HEK293 (cell line): ENCODE data around the gene PTGIR.

Experiments
- CTCF ChIA-PET: fragments of 350-600 bp; formaldehyde crosslinking; extraction: SDS; loops from one replicate; lab custom pipeline; 2021; ENCODE audit warnings: antibody characterized with exemption; lab: Yijun Ruan, JAX
- POLR2A ChIA-PET: fragments of 300-600 bp; formaldehyde crosslinking; extraction: SDS; loops from one replicate; lab custom pipeline; 2020; ENCODE audit warnings: antibody characterized with exemption, inconsistent platforms; lab: Yijun Ruan, JAX
- H3K27ac ChIP-seq: fragments of 200-500 bp; sonication (Bioruptor generic); 2 replicates; pipeline ENCODE4 v1.5.1; 2014; ENCODE audit warnings: low read depth, low read length, control low read depth, inconsistent platforms; ENCODE audit errors: extremely low read depth
- H3K36me3 ChIP-seq, 2 experiments: fragments of 200-500 bp in 1 of 2; sonication (Bioruptor generic) in 1 of 2; 1 replicate in 1 of 2; 2 replicates in 1 of 2; pipeline ENCODE4 v1.5.1; 2014 to 2017; ENCODE audit warnings: inconsistent platforms in 2 of 2, low read length in 2 of 2; ENCODE audit not compliant: control insufficient read depth in 2 of 2, insufficient read depth in 1 of 2
- H3K4me1 ChIP-seq: fragments of 200-500 bp; sonication (Bioruptor generic); 2 replicates; pipeline ENCODE4 v1.5.1; 2014; ENCODE audit warnings: mild to moderate bottlenecking, low read length, inconsistent platforms; ENCODE audit not compliant: control insufficient read depth, insufficient read depth
- H3K4me3 ChIP-seq: 2 replicates; pipeline ENCODE4 v1.5.1; 2011; ENCODE audit warnings: low read depth, mild to moderate bottlenecking, control low read depth, low read length, moderate library complexity
- H3K9me3 ChIP-seq: fragments of 200-500 bp; sonication (Bioruptor generic); 2 replicates; pipeline ENCODE4 v1.5.1; 2014; ENCODE audit warnings: low read depth, low read length, inconsistent platforms; ENCODE audit not compliant: control insufficient read depth, insufficient read depth
- BCL11A ChIP-seq: fragments of 450-650 bp; formaldehyde crosslinking; IDR thresholded peaks from 2 replicates; pipeline ENCODE4 v1.5.1; 2016; ENCODE audit warnings: low read depth, missing biosample characterization, missing genetic modification characterization
- GLI4 ChIP-seq: fragments of 450-650 bp; formaldehyde crosslinking; IDR thresholded peaks from 2 replicates; pipeline ENCODE4 v1.5.1; 2016; ENCODE audit warnings: missing biosample characterization, missing genetic modification characterization
- MZF1 ChIP-seq: fragments of 450-650 bp; formaldehyde crosslinking; IDR thresholded peaks from 2 replicates; pipeline ENCODE4 v1.5.1; 2017; ENCODE audit warnings: missing biosample characterization, missing genetic modification characterization, borderline replicate concordance
- SP2 ChIP-seq: fragments of 450-650 bp; formaldehyde crosslinking; IDR thresholded peaks from 2 replicates; pipeline ENCODE4 v1.5.1; 2016; ENCODE audit warnings: missing biosample characterization, missing genetic modification characterization
- WT1 ChIP-seq: fragments of 450-650 bp; formaldehyde crosslinking; IDR thresholded peaks from 2 replicates; pipeline ENCODE4 v1.5.1; 2016; ENCODE audit warnings: missing biosample characterization, missing genetic modification characterization
- YY2 ChIP-seq: fragments of 450-650 bp; formaldehyde crosslinking; IDR thresholded peaks from 2 replicates; pipeline ENCODE4 v1.5.1; 2016; ENCODE audit warnings: missing biosample characterization, missing genetic modification characterization
- ZBTB21 ChIP-seq: fragments of 450-650 bp; formaldehyde crosslinking; IDR thresholded peaks from 2 replicates; pipeline ENCODE4 v1.5.1; 2017; ENCODE audit warnings: missing biosample characterization, missing genetic modification characterization
- ZBTB49 ChIP-seq: fragments of 450-650 bp; formaldehyde crosslinking; IDR thresholded peaks from 2 replicates; pipeline ENCODE4 v1.5.1; 2016; ENCODE audit warnings: missing biosample characterization, missing genetic modification characterization, low read depth
- ZBTB6 ChIP-seq: fragments of 450-650 bp; formaldehyde crosslinking; IDR thresholded peaks from 2 replicates; pipeline ENCODE4 v1.5.1; 2017; ENCODE audit warnings: missing biosample characterization, missing genetic modification characterization
- ZBTB8A ChIP-seq: fragments of 450-650 bp; formaldehyde crosslinking; IDR thresholded peaks from 2 replicates; pipeline ENCODE4 v1.5.1; 2016; ENCODE audit warnings: missing biosample characterization, missing genetic modification characterization
- ZFP3 ChIP-seq: fragments of 450-650 bp; formaldehyde crosslinking; IDR thresholded peaks from 2 replicates; pipeline ENCODE4 v1.5.1; 2016; ENCODE audit warnings: low read depth, missing biosample characterization, missing genetic modification characterization
- ZFP41 ChIP-seq: fragments of 450-650 bp; formaldehyde crosslinking; IDR thresholded peaks from 2 replicates; pipeline ENCODE4 v1.5.1; 2016; ENCODE audit warnings: missing biosample characterization, missing genetic modification characterization, borderline replicate concordance
- ZNF121 ChIP-seq: fragments of 450-650 bp; formaldehyde crosslinking; IDR thresholded peaks from 2 replicates; pipeline ENCODE4 v1.5.1; 2016; ENCODE audit warnings: missing biosample characterization, missing genetic modification characterization
- ZNF292 ChIP-seq: fragments of 450-650 bp; formaldehyde crosslinking; IDR thresholded peaks from 2 replicates; pipeline ENCODE4 v1.5.1; 2016; ENCODE audit warnings: low read depth, missing biosample characterization, missing genetic modification characterization, borderline replicate concordance
- ZNF416 ChIP-seq: fragments of 450-650 bp; formaldehyde crosslinking; IDR thresholded peaks from 2 replicates; pipeline ENCODE4 v1.5.1; 2016; ENCODE audit warnings: missing biosample characterization, missing genetic modification characterization
- ZNF473 ChIP-seq: fragments of 450-650 bp; formaldehyde crosslinking; IDR thresholded peaks from 2 replicates; pipeline ENCODE4 v1.5.1; 2017; ENCODE audit warnings: missing biosample characterization, missing genetic modification characterization
- ZNF544 ChIP-seq: fragments of 450-650 bp; formaldehyde crosslinking; IDR thresholded peaks from 2 replicates; pipeline ENCODE4 v1.5.0; 2017; ENCODE audit warnings: missing biosample characterization, missing genetic modification characterization
- ZNF561 ChIP-seq: fragments of 450-650 bp; IDR thresholded peaks from 2 replicates; pipeline ENCODE4 v1.5.1; 2018; ENCODE audit warnings: missing biosample characterization, missing genetic modification characterization, borderline replicate concordance
- ZNF621 ChIP-seq: fragments of 450-650 bp; formaldehyde crosslinking; IDR thresholded peaks from 2 replicates; pipeline ENCODE4 v1.5.1; 2017; ENCODE audit warnings: missing biosample characterization, missing genetic modification characterization
- ZNF660 ChIP-seq: fragments of 450-650 bp; IDR thresholded peaks from 2 replicates; pipeline ENCODE4 v1.5.1; 2018; ENCODE audit warnings: missing biosample characterization, mild to moderate bottlenecking, missing genetic modification characterization
- TF ChIP-seq, protein P1 (sequence below): fragments of 450-650 bp; formaldehyde crosslinking; IDR thresholded peaks from 2 replicates; pipeline ENCODE4 v1.5.1; 2016; ENCODE audit warnings: missing biosample characterization, missing genetic modification characterization
- TF ChIP-seq, protein P2 (sequence below): fragments of 450-650 bp; IDR thresholded peaks from 2 replicates; pipeline ENCODE4 v1.5.1; 2018; ENCODE audit warnings: missing biosample characterization, mild to moderate bottlenecking, missing genetic modification characterization

Gene PTGIR

DNA sequence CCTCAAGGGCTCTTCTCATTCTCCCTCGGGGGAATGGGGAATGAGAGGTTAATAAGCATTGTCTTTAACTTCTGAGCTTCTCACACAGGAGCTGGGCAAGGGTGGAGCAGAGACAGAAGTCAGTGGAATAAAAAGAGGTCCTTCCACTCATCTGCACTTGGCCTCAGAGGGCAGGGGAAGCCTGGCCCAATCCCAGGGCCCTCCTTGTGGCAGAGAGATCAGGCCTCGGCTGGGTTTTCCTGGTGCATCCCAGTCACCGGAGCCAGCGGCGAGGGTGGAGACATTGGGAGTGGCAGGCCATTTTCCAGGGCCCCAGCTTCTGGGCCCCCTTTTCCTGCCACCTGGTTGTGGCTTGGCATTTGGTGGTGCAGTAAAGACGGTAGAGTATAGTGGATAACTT lies 13.1 kb downstream of the PTGIR start:
- H3K9me3 ChIP-seq, result no peaks in the 10 kb centered on the region
- H3K4me1 ChIP-seq, result no peaks in the 10 kb centered on the region
- H3K27ac ChIP-seq, result no peak overlapping the region
- peaks cover 29 to 41% of the 10 kb centered on the region in 2 experiments for H3K36me3 ChIP-seq
- H3K4me3 ChIP-seq, result no peak overlapping the region
- ChIA-PET CTCF (interaction anchor here (0.6 to 14.6 kb wide), 10 partner anchors 10 to 154 kb away, joined by 3 to 327 read pairs (median 3); partner anchors contain the start of gene DACT3), POLR2A (interaction anchor here (0.6 to 3.2 kb wide), 6 partner anchors 11 to 106 kb away, joined by 3 to 39 read pairs (median 4); partner anchors contain the start of genes CALM3 and DACT3)
- TF ChIP-seq ZFP41 (tag by site-specific recombination) (no peak), MZF1 (tag by site-specific recombination) (no peak), BCL11A (no peak), SP2 (tag by site-specific recombination) (no peak), ZNF561 (no peak), ZNF473 (tag by site-specific recombination) (no peak), ZBTB49 (no peak), ZBTB6 (no peak), ZNF660 (no peak)

GRCh38 chr19:46610851-46611770 lies 13.8 kb downstream of the PTGIR start:
- no peak overlapping the region for H3K4me3 ChIP-seq
- ChIA-PET POLR2A (interaction anchor here (0.6 to 3.2 kb wide), 6 partner anchors 10 to 107 kb away, joined by 3 to 39 read pairs (median 4); partner anchors contain the start of genes CALM3 and DACT3), CTCF (interaction anchor here (0.6 to 14.6 kb wide), 12 partner anchors 9 to 154 kb away, joined by 3 to 327 read pairs (median 3); partner anchors contain the start of gene DACT3)
- H3K36me3 ChIP-seq, result peaks cover 33 to 47% of the 10 kb centered on the region in 2 experiments
- TF ChIP-seq ZNF121, result peak; percentile 94
- TF ChIP-seq, protein P1, sequence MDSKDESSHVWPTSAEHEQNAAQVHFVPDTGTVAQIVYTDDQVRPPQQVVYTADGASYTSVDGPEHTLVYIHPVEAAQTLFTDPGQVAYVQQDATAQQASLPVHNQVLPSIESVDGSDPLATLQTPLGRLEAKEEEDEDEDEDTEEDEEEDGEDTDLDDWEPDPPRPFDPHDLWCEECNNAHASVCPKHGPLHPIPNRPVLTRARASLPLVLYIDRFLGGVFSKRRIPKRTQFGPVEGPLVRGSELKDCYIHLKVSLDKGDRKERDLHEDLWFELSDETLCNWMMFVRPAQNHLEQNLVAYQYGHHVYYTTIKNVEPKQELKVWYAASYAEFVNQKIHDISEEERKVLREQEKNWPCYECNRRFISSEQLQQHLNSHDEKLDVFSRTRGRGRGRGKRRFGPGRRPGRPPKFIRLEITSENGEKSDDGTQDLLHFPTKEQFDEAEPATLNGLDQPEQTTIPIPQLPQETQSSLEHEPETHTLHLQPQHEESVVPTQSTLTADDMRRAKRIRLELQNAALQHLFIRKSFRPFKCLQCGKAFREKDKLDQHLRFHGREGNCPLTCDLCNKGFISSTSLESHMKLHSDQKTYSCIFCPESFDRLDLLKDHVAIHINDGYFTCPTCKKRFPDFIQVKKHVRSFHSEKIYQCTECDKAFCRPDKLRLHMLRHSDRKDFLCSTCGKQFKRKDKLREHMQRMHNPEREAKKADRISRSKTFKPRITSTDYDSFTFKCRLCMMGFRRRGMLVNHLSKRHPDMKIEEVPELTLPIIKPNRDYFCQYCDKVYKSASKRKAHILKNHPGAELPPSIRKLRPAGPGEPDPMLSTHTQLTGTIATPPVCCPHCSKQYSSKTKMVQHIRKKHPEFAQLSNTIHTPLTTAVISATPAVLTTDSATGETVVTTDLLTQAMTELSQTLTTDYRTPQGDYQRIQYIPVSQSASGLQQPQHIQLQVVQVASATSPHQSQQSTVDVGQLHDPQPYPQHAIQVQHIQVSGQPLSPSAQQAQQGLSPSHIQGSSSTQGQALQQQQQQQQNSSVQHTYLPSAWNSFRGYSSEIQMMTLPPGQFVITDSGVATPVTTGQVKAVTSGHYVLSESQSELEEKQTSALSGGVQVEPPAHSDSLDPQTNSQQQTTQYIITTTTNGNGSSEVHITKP, result peak; percentile 67
- no peak for TF ChIP-seq ZBTB8A (tag by site-specific recombination)
- TF ChIP-seq SP2 (tag by site-specific recombination), result 0 out of 2 replicates have a peak, but pooled peaks have one; percentile 5
- H3K27ac ChIP-seq, result no peak overlapping the region; the same call in 1 of the 2 replicates
- no peaks in the 10 kb centered on the region for H3K4me1 ChIP-seq
- no peaks in the 10 kb centered on the region for H3K9me3 ChIP-seq

- Histone ChIP-seq H3K27ac (no peak overlapping the region), H3K4me3 (no peak overlapping the region), H3K4me1 (no peaks in the 10 kb centered on the region), H3K9me3 (no peaks in the 10 kb centered on the region), H3K36me3 (peaks cover 37 to 55% of the 10 kb centered on the region in 2 experiments)
- ChIA-PET POLR2A (interaction anchor here (0.6 to 3.2 kb wide), 4 partner anchors 9 to 108 kb away, joined by 3 to 39 read pairs (median 8); partner anchors contain the start of genes CALM3 and DACT3), CTCF (interaction anchor here (0.7 to 14.6 kb wide), 6 partner anchors 10 to 72 kb away, joined by 3 to 327 read pairs (median 3); partner anchors contain the start of gene DACT3)
- no peak for TF ChIP-seq ZNF416 (tag by site-specific recombination)
- no peak for TF ChIP-seq GLI4
- no peak for TF ChIP-seq WT1 (tag by site-specific recombination)
- no peak for TF ChIP-seq YY2
- TF ChIP-seq ZNF292 (tag by site-specific recombination), result no peak
- TF ChIP-seq, protein P2, sequence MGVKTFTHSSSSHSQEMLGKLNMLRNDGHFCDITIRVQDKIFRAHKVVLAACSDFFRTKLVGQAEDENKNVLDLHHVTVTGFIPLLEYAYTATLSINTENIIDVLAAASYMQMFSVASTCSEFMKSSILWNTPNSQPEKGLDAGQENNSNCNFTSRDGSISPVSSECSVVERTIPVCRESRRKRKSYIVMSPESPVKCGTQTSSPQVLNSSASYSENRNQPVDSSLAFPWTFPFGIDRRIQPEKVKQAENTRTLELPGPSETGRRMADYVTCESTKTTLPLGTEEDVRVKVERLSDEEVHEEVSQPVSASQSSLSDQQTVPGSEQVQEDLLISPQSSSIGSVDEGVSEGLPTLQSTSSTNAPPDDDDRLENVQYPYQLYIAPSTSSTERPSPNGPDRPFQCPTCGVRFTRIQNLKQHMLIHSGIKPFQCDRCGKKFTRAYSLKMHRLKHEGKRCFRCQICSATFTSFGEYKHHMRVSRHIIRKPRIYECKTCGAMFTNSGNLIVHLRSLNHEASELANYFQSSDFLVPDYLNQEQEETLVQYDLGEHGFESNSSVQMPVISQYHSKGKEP (tag by site-specific recombination), result no peak
- no peak for TF ChIP-seq ZBTB21
- TF ChIP-seq ZFP3, result no peak
- no peak for TF ChIP-seq ZNF621 (tag by site-specific recombination)
- no peak for TF ChIP-seq ZNF544
Observed at GRCh38 chr19:46610413-46610775, 14.5 kb downstream of the PTGIR start.
